Lung microvascular endothelial cell (primary cell): ENCODE data around the gene NUMB. TPM values are rescaled to one million over a fixed set of nuclear protein-coding genes. Genes with fewer than 3 reads are reported as not detected.
A peak's percentile ranks its signal among the peaks of the same experiment; 100 is the strongest.

ENCODE experiments used
- DNase-seq, 2 donors: peaks; one replicate each; pipeline versions ENCODE4 v3.0.0 to v3.0.0-alpha.2; 2010; ENCODE audit warnings: low read depth in 2 of 2
- total RNA-seq: library from RNA; depleted of rRNA; stranded (reverse); fragments of >200 nt; gene quantifications from 2 replicates; pipeline ENCODE4 v1.2.1, GENCODE V29; 2014

Gene NUMB
- total RNA-seq, 1 donor from 2014 or later = 51.6 TPM

DNA sequence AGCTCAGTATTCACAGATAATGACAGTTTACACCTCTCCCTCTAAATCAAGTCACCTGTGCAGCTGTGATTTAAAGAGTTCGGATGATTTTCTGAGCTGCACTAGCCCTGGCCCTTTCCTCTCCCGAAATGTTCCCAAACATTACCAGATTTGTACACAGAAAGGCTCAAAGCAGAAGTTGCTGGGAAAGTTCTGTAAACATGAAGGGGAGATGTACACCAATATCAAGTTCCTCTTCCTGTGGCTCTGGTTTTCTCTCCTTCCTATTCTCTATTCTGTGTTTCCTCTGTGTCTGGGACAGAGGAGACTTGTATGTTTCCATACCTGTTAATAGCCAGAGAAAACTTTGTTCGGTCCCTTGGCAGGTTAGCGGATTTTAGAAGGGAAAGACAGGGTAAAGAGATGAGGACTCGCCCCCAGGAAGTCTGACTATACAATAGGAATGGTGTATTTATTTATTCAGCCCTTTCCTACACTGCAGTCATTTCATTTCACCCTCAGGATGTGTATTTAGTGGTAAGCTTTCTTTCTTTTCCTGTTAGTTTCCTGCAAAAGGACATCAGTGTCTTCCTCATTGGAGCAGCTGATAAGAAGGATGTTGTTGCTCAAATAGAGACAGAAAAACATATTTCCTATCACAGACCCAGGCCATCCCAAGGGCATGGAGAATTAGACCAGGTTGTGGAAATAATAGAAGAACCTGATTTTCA lies 7.6 kb upstream of the NUMB start:
- DNase-seq = peak; percentile 51 to 67

DNA sequence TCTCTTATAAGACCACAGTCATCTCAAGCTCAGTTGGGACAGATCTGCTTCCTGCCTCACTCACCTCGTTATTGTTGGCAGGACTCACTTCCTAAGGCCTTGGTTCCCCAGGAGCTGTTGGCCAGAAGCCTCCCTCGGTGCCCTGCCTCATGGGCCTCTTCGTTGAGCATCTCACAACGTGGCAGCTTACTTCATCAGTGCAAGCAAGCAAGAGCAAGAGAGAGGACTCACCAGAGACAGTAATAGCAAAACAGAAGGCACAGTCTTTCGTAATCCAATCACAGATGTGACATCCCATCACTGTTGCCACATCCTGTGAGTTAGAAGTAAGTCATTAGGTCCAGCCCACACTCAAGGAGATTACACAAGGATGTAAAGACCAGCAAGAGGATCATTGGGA lies 5.1 kb upstream of the NUMB start:
- DNase-seq = peak; percentile 69 to 75

DNA sequence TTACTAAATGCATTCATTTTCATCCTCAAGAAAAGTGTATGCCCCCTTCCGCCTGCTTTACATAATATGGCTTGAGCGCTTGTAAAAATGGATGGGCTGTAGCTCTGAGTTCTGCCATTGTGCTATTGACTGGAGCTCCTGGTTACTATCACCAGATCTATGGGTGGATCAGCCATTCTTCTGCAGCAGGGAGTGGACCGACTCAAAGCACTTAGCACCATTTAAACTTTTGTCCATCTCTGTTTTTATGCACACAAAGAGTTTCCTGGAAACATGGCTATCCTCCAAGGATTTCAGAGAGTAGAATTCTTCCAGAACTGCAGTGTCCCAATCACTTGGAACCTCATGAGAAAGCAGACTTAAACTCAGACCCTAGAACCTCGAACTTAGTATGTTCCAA lies 4.5 kb upstream of the NUMB start:
- DNase-seq = peak; percentile 49 to 55

DNA sequence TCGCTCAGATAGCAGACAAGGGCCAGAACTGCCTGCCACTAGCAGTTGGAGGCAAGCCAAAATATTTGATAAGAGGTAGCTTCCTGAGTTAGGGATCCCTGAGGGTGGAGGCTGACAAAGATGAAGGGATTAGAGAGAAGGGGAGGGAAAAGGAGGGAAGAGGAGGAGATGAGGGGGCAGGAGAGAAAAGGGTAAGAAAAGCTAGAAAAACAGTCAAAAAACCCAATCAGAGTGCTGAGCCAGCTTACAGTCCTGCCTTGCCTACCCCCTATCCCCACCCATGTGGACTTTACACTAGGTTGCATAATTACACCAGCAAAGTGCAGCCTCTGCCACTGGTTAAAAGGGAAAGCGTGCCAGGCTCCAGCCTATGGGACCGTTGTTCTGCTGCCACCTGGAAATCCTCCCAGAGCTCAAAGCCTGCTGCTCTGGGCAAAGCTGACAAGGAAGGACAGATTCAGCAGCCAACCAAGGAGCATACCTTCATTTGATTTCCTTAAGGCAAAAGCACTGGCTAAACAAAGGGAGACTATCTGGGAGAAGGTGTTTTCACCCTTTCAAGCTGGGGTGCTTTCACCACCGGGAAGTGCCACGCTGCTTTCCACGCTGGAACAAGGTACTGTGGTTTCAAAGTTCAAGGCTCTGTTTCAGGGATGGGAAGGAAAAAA lies 3.8 kb upstream of the NUMB start:
- DNase-seq = peak; percentile 29 to 75

DNA sequence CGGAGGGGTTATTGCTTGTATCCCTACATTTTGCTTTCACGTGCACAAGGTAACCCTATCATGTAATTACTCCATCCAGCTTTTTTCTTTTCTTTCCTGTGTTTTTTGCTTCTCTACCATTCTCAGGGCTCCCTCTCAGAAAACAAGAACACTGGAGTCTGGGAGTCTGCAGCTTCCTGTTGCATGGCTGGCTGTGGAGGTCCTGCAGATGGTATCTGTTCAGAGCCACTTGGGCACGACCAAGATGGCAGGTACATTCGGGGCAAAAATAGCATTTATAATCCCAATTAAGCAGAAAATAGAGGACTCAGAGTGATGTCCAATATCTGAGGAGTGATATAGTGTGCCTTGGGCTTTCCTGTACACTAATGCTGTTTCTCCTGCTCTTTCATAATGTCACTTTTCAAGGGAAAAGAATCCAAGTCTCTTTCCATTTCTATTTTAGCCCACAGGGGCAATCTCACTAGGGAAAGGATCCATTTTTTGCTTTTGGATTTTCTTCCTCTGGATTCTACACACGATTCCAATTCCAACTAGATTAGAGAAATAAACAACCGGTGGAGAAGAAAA lies 3.2 kb upstream of the NUMB start:
- no peak for DNase-seq

DNA sequence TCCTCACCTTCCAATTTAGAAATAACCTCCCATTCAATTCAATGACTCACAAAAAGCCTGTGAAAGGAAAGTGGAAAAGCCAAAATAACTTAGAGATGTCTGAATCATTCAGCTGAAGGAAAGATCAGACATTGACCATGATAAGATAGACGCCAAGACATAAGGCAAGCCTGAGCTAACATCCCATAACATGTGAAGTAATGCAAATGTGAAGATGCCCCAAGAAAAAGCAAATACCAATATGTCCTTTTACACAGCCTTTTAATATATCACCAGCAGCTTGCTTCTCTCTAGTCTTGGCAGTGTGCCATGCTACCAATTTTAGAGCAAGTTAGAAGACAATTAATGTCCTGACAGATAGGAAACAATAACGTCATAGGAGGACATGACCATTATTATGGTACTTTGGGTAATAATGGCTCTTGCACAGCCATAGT lies 2.4 kb upstream of the NUMB start:
- DNase-seq = peak; percentile 87 to 97

DNA sequence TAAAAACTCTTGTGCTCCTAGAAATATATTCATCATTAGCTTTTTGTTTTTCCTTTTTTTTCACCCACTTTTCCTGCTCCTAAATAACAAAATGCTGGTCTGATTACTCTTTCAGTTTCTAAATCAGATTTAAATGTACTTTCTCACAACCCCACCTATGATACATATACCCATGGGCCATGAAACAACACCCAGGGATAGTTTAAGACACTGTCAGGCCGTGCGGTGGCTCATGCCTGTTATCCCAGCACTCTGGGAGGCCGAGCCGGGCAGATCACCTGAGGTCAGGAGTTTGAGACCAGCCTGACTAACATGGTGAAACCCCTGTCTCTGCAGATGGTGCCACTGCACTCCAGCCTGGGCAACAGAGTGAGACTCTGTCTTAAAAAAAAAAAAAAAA lies 1.6 kb upstream of the NUMB start:
- DNase-seq = peak in 1 of 2 donors; percentile 15

DNA sequence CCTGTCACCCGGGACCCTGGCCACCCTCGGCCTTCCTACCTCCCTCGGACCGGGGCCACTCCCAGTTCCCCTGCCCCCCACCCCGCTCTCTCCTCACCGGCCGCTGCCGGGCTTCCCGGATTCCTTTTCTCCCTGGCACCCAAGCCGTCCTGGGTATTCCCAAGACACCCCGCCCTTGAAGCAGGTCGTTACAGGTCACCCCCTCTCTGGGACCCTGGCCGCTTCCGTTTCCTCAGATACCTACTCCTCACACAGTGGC lies 493 bp downstream of the NUMB start:
- peak in 1 of 2 donors; percentile 21 for DNase-seq

DNA sequence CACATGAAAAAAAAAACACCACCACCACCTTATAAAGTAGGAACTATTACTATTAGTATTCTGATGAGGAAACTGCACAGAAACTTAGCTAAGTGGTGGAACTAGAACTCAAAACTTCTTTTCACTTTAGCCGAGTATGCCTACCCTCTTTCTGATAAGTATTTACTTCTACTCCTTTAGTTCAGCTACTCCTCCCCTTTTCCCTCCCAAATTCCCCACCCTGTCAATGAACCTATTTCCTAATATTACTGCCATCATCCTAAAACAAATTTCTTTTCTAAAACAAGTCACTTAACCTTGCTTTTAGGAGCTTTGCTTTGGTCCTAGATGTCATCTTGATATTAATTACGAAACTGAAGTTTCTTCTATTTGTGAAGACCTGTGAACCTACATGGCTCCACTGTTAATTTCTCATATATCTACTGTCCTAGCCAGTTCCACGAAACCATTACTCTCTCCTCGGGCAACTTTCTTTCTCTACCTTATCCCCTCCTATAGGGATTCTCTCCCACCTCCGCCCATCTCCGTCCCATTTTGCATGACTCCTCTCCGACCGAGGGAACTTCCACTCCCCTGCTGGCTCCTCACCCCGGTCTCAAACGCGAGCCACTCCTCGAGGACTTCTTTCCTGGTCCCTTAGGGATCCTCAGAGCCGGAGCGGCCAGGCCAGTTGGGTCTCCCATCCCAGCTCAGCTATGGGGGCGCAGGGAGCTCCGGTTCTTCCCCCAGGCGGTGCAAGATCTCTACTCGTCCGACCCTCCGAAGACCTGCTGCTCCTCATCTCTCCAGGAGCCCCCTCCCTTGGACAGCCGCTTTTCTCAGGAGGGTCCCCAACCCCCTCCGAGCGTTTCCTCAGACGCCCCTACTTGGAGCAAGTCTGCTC lies 1.1 kb downstream of the NUMB start:
- DNase-seq = peak; percentile 10 to 41

DNA sequence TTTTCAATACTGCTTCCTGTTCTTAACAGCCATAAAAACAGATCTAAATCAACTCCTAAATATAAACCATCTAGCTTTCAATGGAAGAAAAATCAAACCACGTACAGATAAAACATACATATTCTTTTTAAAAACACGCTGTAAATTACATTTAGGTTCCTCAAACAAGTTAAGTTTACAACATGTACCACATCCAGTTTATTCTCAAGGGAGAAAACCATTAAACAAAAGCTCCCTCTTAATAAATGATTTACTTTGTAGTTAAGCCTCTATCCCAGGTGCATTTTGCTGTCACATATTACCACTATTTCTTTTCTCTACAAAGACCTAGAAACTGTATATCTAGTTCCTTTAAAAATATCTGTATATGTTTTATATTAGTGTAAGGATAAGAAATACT lies 3.1 kb downstream of the NUMB start:
- no peak for DNase-seq

DNA sequence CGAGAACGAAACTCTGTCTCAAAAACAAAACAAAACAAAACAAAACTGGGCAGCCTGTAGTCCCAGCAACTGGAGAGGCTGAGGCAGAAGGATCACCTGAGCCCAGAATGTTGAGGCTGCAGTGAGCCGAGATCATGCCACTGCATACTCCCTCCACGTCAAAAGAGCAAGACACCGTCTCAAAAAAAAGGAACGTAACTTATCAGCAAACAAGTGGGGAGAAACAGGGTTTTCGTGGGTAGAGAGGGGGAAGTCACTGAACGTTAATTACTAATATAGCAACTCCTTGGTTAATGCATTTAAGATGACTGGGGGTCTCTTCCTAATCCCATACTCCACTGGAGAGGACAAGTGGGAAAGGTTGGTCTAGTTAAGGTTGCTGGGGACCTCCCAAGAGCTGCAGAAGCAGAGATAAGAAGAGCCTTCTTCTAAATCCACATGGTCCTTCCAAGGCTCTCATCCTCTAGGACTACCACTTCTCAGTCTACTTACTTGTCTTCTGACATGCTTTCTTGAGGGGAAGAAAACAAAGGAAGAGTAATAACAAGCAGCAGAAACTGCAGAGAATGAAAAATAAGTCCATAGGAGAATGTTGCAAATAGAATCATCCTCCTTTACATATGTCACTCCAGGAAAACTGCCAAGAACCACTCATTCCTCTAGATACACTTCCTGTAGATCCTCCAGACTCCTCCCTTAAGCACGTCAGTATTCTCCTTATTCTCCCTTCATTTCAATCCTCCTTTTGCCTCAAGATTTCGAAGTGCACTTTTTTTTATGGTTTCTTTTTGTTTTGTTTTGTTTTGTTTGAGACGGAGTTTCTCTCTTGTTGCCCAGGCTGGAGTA lies 5.8 kb downstream of the NUMB start:
- peak; percentile 19 to 91 for DNase-seq

DNA sequence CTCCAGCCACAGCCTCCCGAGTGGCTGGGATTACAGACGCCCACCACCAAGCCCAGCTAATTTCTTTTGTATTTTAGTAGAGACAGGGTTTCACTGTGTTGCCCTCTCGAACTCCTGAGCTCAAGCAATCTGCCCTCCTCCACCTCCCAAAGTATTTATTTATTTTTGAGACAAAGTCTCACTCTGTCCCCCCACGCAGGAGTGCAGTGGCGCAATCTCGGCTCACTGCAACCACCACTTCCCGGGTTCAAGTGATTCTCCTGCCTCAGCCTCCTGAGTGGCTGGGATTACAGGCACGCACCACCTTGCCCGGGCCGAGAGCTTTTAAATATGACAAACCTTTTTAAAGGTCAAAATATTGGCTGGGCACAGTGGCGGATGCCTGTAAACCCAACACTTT lies 14.6 kb downstream of the NUMB start:
- DNase-seq = no peak

DNA sequence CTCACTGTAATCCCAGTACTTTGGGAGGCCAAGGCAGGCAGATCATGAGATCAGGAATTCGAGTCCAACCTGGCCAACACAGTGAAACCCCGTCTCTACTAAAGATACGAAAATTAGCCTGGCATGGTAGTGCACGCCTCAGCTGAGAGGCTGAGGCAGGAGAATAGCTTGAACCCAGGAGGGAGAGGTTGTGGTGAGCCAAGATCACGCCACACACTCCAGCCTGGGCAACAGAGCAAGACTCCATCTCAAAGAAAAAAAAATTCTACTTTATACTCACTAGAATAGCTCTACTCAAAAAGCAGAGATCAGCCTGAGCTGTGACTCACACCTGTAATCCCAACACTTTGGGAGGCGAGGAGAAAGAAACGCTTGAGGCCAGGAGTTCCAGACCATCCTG lies 17.1 kb downstream of the NUMB start:
- DNase-seq = no peak

DNA sequence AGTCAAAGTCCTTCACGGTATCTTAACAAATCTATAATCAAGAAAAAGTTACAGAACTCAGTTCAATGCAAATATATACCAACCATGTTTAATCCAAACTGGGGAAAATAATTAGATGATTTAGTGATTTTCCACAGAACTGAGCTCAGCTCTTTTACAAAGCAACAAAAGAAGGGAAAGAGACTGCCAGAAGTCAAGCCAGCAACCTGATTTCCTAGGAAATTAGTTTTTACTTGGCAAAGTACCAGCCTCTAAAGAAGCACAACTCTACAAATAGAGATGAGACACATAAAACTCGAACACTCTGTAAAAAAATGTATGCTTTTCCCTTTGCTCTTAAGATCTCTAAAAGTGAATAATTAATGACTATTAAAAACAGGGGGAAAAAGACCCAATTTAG lies 19.4 kb downstream of the NUMB start:
- DNase-seq = peak in 1 of 2 donors; percentile 13

DNA sequence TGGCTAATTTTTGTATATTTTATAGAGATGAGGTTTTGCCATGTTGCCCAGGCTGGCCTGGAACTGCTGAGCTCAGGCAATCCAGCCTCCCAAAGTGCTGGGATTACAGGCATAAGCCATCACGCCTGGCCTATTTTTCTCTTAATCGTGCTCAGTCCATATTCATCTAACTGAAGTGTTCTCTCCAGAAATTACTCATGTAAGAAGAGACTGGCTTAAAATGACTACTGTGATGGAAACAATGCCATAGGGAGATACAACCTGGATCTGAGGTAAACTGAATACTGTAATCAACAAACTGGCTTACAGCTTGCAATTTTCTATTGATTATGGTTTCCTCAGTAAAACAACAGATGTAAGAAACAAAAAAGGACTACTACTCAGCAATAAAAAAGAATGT lies 21.1 kb downstream of the NUMB start:
- no peak for DNase-seq

DNA sequence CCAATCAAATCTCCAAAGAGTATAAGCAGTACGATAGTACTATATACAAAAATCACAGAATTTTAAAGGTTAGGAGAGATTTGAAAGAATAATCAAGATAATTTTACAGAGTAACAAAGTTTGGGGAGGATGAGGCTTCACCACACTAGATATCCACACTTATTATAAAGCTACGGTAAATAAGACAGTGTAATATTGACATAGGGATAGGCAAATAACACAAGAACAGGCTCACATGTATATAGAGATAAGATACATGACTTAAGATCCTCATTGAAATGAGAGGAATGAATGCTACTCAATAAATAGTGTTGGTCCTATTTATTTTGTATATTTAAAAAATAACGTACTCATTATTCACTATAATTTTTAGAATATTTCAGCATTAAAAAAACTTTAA lies 26.2 kb downstream of the NUMB start:
- no peak for DNase-seq

DNA sequence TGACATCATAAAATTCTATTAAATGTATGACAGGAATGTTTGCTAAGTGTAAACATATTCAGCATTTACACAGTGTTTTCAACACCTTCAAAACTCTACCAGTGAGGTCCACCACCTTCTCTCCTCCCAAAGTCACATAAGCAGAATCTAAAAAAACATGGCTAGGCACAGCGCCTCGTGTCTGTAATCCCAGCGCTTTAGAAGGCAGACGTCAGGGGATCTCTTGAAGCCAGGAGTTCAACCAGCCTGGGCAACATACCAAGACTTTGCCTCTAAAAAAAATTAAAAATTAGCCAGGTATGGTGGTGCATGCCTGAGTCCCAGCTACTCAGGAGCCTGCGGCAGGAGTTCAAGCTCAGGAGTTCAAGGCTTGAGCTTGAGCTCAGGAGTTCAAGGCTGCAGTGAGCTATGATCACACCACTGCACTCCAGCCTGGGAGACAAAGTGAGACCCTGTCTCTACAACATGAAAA lies 30.0 kb downstream of the NUMB start:
- DNase-seq = peak in 1 of 2 donors; percentile 4

DNA sequence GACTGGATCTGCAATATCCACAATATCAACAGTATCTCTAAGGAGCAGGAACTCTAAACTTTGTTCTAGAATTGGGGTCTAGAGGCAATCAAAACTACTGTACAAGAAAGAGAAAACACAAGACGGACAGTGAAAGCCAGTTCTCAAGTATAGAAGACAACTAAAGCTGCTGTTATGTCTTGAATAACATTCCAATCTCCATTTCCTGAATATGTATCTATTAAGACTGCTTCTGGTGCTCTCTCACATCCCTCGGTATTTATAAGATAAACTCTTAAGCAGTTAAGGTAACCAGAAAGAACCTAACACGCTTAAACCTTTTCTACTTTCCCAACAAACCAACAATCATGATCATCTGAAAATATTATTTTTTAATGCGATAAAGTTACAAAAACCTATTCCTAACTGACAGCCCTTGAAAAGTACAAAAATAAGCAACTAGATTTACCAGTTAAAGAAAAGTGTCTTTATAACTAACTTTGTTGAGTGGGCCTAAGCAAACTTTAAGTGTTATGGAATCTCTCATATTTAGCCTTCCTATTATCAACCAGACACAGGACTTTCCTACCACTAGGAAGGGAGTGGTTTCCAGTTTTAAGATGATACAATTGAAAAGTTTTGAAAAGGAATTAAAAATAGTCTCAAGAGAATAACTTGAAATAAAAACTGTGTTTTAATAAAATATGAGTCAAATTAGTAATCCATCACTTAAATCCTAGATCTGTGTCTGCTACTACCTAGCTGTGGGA lies 30.7 kb downstream of the NUMB start:
- DNase-seq = peak in 1 of 2 donors; percentile 38

DNA sequence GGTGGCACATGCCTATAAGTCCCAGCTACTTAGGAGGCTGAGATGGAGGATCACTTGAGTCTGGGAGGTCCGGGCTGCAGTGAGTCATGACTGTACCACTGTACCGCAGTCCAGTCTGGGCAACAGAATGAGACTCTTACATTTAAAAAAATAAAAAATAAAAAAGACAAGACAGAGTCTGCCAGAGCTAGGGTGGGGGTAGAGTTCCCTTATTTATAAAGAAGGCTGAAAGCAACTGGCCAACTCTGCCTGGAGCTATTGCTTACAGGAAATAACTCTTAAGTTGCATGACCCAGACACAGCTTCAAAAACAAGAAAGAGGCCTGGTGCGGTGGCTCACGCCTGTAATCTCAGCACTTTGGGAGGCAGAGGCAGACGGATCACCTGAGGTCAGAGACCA lies 31.5 kb downstream of the NUMB start:
- DNase-seq = peak in 1 of 2 donors; percentile 77

DNA sequence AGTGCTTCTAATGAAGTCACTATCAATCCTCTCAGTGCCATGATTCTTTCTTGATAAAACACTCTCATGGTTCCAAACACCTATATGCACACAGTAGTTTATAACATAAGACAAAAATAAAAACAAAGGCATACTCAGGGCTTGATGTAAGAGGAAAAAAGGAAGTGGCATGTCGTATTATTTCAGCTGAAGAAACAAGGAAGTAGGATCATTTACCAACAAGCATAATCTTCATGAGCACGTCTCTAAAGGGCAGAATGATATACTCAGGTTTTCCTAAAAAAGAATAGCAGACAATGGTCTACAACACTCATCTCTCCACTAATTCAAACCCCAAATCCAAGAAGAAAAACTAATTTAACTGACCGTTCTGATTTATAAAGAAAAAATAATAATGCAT lies 33.9 kb downstream of the NUMB start:
- peak; percentile 29 to 81 for DNase-seq
